HepG2 (cell line): Measurements from ENCODE around the gene MICAL3. TPM values are rescaled to one million over a fixed set of nuclear protein-coding genes. Genes with fewer than 3 reads are reported as not detected.
A peak's percentile ranks its signal among the peaks of the same experiment; 100 is the strongest.

ENCODE experiments used
- CCAR2 ChIP-seq: fragments of 200-400 bp; formaldehyde crosslinking; optimal IDR thresholded peaks from 2 replicates; pipeline ENCODE3; 2018; ENCODE audit warnings: low read depth, mild to moderate bottlenecking, low read length, moderate library complexity
- GTF3A ChIP-seq: sonication (generic); formaldehyde crosslinking; conservative IDR thresholded peaks from 2 replicates; pipeline ENCODE4 v1.4.0; 2020; ENCODE audit warnings: mild to moderate bottlenecking, missing genetic modification reagents
- HMGA1 ChIP-seq: sonication (generic); formaldehyde crosslinking; conservative IDR thresholded peaks from 2 replicates; pipeline ENCODE4 v1.4.0; 2020; ENCODE audit warnings: missing genetic modification reagents
- MIXL1 ChIP-seq: IDR thresholded peaks from 2 replicates; pipeline ENCODE4 v1.6.1; 2016
- NCOA5 ChIP-seq: sonication (generic); formaldehyde crosslinking; IDR thresholded peaks from 2 replicates; pipeline ENCODE4 v1.4.0; 2020; ENCODE audit warnings: missing genetic modification reagents
- RBM39 ChIP-seq: fragments of 200-400 bp; formaldehyde crosslinking; IDR thresholded peaks from one replicate; pipeline ENCODE4 v1.6.1; 2018; ENCODE audit warnings: antibody characterized with exemption, mild to moderate bottlenecking, low read depth, low read length; ENCODE audit not compliant: poor library complexity, severe bottlenecking
- RFX3 ChIP-seq: IDR thresholded peaks from 2 replicates; pipeline ENCODE4 v1.6.1; 2016; ENCODE audit warnings: missing biosample characterization, missing genetic modification reagents
- ZBTB20 ChIP-seq: sonication (generic); formaldehyde crosslinking; IDR thresholded peaks from 2 replicates; pipeline ENCODE4 v1.8.1; 2023; ENCODE audit warnings: missing genetic modification reagents, low read depth, mild to moderate bottlenecking, borderline replicate concordance
- ZFP41 ChIP-seq: sonication (generic); formaldehyde crosslinking; IDR thresholded peaks from 2 replicates; pipeline ENCODE4 v1.4.0; 2020; ENCODE audit warnings: mild to moderate bottlenecking, missing genetic modification reagents, borderline replicate concordance
- ZNF142 ChIP-seq: sonication (generic); formaldehyde crosslinking; IDR thresholded peaks from 2 replicates; pipeline ENCODE4 v1.4.0; 2020; ENCODE audit warnings: missing genetic modification reagents
- ZNF451 ChIP-seq: sonication (generic); formaldehyde crosslinking; IDR thresholded peaks from 2 replicates; pipeline ENCODE4 v1.5.0; 2020; ENCODE audit warnings: mild to moderate bottlenecking, missing genetic modification reagents
- ZSCAN25 ChIP-seq: sonication (generic); formaldehyde crosslinking; IDR thresholded peaks from 2 replicates; pipeline ENCODE4 v1.8.0; 2022; ENCODE audit warnings: mild to moderate bottlenecking, missing genetic modification reagents
- polyA plus RNA-seq, 8 experiments: library from polyadenylated mRNA; depleted of rRNA in 3 of 8; stranded (reverse) in 7 of 8; unstranded in 1 of 8; fragments of >200 nt; fragmentation: Illumina TruSeq in 4 of 8; extraction: Trizol in 4 of 8; gene quantifications; 2 replicates each; pipeline versions ENCODE4 v1.2.1 to v1.2.3, GENCODE V29; 2011 to 2016; ENCODE audit warnings: low read depth in 4 of 8, missing spikeins in 1 of 8, mixed read lengths in 1 of 8; ENCODE audit not compliant: insufficient read depth in 1 of 8
- total RNA-seq, 5 experiments: library from RNA; depleted of rRNA; stranded (reverse); fragments of >200 nt; fragmentation: Illumina TruSeq; extraction: Trizol; gene quantifications; 2 replicates each; pipeline ENCODE4 v1.2.3, GENCODE V29; 2016; ENCODE audit warnings: low read depth in 1 of 5
- TF ChIP-seq, protein P1 (sequence below): sonication (generic); formaldehyde crosslinking; IDR thresholded peaks from 2 replicates; pipeline ENCODE4 v1.5.0; 2020; ENCODE audit warnings: mild to moderate bottlenecking, missing genetic modification reagents, borderline replicate concordance

Gene MICAL3
- total and polyA plus RNA-seq, 2 of the 13 experiments (the other 11 are each of a cell fraction or from before 2014, with no cell fraction given), result 5.3 to 12.5 TPM

DNA sequence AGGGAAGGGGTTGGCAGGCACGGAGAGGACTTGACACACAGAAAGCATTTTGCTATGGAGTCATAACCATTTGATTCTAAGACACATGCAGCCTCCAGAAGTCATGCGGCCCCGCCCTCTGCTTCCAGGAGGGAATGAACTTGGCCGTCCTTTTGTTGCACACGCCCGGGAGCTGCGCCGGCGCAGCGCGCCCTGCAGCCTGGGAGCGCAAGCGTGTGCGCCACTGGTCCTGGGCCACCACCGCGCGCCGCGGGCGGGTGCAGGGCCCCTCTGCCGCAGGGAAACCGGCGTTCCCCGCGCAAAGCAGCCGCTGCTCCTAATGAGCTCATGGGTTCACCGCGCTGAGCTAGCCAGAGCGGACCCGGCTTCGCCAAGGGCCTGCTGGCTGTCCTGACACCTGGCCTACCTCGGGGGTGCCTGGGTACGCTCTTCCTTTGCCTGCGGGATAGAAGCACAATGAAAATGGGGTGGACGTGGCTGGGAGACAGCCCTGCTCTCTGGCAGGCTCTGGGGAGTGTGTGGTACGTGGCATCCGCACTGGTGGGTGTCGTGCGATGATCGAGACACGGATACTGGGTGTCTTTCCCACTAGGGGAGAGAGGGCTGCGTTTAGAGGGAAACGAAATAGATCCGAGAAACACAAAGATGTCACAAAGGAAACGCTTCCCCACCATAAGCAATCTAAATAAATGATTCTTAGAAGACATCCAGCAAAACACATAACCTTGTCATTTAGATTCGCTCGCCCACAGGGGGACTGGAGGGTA lies 669 bp downstream of the MICAL3 start (continued):
- TF ChIP-seq, protein P1, sequence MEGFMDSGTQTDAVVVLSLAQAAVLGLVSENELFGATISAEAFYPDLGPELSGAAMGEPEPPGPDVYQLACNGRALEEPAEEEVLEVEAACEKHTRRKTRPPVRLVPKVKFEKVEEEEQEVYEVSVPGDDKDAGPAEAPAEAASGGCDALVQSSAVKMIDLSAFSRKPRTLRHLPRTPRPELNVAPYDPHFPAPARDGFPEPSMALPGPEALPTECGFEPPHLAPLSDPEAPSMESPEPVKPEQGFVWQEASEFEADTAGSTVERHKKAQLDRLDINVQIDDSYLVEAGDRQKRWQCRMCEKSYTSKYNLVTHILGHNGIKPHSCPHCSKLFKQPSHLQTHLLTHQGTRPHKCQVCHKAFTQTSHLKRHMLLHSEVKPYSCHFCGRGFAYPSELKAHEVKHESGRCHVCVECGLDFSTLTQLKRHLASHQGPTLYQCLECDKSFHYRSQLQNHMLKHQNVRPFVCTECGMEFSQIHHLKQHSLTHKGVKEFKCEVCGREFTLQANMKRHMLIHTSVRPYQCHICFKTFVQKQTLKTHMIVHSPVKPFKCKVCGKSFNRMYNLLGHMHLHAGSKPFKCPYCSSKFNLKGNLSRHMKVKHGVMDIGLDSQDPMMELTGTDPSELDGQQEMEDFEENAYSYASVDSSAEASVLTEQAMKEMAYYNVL (CRISPR knock-in tag), result 0 out of 2 replicates have a peak, but pooled peaks have one; percentile 26
- TF ChIP-seq RBM39 (peak; percentile 15), ZSCAN25 (CRISPR knock-in tag) (no peak), ZBTB20 (CRISPR knock-in tag) (no peak), ZFP41 (CRISPR knock-in tag) (no peak), ZNF451 (CRISPR knock-in tag) (0 out of 2 replicates have a peak, but pooled peaks have one; percentile 10), ZNF142 (CRISPR knock-in tag) (peak; percentile 94), CCAR2 (no peak), MIXL1 (no peak), HMGA1 (CRISPR knock-in tag) (no peak), NCOA5 (CRISPR knock-in tag) (no peak), GTF3A (CRISPR knock-in tag) (no peak), RFX3 (CRISPR knock-in tag) (no peak)
